GM18511 (cell line): ENCODE results near the gene RFT1.
"Not testable (repeated sequence)": the region's sequence is repeated elsewhere in the genome, so short reads cannot be mapped to it uniquely, and the experiment has no call there.

Source experiments
- ATAC-seq: cut with Tn5 transposase; IDR thresholded peaks from one replicate; pipeline ENCODE4 v1.9.1; 2021; ENCODE audit warnings: mild to moderate bottlenecking, moderate library complexity; ENCODE audit not compliant: unreplicated experiment

Gene RFT1

DNA sequence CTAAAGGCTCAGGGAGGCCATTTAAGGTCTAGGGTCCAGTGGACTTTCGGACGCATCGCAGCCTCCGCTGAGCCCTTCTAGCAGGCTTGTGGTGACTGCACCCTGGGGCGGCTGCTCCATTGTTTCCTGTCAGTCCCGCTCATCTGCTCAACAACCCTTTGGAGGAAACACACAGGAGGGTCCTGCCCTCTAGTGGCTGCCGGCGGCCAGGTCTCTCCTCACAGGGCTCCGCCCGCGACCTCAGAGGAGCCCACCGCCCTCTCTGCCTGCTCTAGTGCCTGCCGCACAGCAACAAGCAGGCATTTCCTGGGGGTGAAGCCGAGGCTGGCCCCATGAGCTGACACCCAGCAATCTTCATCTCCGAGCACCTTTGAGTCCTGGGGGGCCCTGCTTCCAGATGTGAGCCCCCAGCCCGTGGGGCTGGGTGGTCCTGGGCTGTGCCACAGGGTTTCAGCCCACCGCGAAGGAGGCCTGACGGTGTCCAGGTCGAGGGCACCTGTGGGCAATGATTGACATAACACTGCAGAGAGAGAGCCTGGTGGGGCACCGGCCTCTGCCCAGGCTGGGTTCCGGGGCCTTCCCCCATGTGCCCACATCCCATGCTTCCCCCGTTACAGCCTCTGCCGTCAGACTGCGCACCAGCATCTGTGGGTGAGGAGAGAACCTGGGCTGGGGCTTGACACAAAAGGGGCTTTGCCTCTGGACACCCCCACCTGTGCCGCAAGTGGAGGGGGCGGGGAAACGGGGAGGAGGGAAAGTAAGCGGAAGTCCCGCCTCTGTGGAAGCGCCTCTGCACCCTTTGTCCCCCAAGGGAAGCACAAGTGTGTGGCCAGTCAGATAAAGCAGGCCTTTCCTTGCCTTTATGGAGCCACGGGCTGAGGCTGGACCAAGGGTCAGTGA is 57.3 kb downstream of the RFT1 start:
- ATAC-seq: peak; percentile 94

DNA sequence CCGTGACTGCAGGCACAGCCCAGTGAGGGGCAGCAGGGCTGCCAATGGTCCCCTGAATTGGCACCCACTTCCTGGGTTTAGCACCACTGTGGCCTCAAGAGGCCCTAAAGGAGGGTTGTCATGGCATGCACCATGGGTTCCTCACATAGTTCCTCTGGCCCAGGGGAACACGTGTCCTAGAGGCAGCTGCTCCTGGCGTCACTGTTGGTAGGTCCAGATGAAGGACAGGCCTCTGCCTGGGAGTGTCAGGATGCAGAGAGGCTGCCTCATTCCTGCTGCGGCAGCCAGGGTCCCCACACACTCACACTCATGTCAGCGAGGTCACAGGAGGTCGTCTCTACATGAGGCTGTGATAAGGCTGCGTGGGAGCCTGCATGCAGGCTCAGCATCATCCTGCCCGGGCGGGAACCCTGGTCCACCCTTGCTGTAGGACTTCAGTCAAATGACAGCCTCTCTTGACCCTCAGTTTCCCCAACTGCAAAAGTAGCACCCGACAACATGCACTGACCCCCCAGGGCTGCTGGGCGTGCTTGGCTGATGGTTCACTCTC is 58.3 kb downstream of the RFT1 start:
- ATAC-seq: no peak

- ATAC-seq: no peak
Measured at GRCh38 chr3:53069422-53070068, 60.7 kb downstream of the RFT1 start.

GRCh38 chr3:53068176-53068575 is 62.1 kb downstream of the RFT1 start:
- ATAC-seq: no peak

DNA sequence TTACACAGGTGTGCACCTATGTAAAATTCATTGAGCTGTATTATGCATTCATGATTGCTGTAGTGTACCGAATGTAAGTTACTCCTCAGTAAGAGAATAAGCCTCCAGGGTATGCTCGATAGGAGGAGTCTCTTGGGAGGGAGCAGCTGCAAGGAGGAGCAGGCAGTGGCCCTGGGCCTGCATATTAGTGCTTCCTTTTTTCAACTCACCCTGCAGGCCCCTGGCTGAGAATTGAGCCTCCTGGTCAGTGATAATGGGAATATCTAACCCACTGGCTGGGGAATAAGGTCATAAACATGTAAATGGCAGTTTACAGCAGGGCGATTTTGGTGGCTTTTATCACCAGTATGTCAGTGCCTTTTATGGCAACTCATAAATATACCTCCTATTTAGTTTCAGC is 62.7 kb downstream of the RFT1 start:
- no peak for ATAC-seq

- no peak for ATAC-seq
Measured at GRCh38 chr3:53065841-53066480, 64.3 kb downstream of the RFT1 start.

GRCh38 chr3:53062905-53063304 is 67.3 kb downstream of the RFT1 start:
- ATAC-seq: no peak

- ATAC-seq: no peak
Measured at GRCh38 chr3:53056442-53056841, 73.8 kb downstream of the RFT1 start.

- ATAC-seq: not testable (repeated sequence)
Measured at GRCh38 chr3:53054233-53054632, 76.0 kb downstream of the RFT1 start.

GRCh38 chr3:53051929-53052328 is 78.3 kb downstream of the RFT1 start:
- no peak for ATAC-seq

DNA sequence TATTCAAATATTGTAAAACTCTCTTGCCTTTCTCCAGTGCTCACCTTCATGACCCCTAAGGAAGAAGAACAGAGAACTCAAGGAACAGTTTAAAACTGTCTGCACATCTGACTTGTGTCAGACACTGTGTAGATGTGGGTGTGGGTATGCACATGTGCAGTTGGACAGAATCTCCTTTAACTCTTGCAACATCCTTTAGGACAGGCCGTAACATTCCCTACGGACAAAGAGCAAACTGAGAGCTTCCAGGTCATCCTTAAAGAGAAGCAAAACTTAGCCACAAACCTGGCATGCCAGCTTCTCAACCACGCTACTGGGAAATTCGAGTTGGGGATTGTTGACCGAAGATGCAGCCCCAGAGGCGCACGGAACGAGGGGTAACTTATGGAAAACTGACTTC is 80.2 kb downstream of the RFT1 start:
- no peak for ATAC-seq

GRCh38 chr3:53046171-53047170 is 83.8 kb downstream of the RFT1 start:
- ATAC-seq: peak; percentile 55

DNA sequence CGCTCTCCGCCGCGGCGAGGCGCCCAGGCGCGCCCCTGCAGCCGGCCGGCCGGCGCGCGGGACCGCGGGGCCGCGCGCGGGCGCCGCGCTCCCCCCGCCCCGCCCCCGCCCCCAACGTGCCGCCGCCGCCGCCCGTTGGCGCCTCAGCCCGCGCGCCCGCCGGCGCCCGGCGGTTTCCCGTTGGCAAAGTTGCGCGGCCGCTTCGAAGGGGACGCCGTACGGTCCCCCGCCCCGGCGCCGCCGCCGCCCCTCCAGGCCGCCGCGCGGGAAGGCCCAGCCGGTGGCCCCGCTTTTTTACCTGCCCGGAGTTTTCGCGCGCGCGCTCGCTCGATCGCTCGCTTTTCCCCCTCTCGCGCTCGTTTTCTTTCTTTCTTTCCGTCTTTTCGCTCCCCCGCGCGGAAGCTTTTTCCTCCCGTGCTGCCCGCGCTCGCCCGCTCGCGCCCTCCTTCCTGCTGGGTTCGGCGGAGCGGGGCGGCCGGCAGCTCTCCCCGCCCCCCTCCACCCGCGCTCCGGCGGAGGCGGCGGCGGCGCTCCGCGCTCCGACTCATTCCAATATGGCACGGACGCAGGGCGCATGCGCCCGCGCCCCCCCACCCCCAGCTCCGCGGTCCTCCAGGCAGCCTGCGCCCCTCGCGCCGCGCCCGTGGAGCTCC is 84.6 kb downstream of the RFT1 start, which contains the start of gene SFMBT1:
Gene SFMBT1 (minus strand): TSS at position 556 of the 653 bp plus-strand sequence. CDS start 76,945 bp downstream, outside the sequence.
- ATAC-seq: peak; percentile 49

DNA sequence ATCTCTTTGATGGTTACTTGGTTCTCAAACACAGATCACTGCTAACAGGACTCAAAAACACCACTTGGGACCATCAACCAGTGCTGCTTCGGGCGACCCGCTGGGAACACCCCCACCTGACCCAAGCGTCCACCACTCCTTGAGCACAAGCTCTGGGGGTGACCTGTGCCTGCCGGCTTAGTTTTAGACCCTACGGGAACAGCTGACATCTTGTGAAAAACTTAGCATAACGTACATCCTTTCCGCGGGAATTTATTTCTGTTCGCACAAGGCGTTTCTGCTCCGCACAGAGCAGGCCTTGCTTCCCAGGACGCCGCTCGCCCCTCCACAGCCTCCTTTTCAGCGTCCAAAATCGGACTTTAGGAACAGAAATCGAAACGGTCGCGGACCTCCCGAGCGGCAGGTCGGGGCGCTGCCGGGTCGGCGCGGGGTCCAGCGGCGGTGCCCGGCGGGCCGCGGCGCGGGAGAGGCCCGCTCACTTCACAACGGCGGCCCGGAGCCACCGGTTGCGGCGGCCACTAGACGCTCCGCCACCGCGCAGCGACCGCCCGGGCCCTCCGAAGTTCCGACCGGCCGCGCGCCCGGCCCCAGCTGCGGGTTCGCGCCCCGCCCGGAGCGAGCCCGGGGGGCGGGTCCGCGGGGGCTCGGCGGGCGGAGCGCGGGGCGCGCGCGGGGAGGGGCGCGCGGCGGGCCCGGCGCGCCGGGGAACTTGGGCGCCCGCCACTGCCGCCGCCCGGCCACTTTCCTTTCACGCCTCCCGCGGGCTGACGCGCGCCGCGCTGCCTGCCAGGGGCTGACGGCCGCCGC is 85.3 kb downstream of the RFT1 start:
- ATAC-seq: peak; percentile 1

- no peak for ATAC-seq
Measured at GRCh38 chr3:53044371-53044710, 85.9 kb downstream of the RFT1 start.

DNA sequence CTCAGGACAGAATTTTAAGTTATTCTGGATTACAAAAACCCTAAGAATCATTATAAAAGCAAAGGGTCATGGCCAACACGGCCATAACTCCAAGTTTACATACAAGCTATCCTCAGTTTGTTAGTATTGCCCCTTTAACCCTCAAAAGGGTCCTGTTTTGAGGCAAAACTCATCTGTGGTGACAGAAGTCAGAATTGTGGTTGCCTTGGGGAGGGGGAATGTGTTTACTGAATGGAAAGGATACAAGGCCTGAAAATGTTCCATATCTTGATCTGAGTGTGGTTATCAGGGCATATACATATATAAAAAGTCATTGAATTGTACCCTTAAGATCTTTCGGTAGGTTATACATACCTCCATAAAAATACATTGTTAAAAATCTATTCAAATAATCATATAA is 86.5 kb downstream of the RFT1 start:
- no peak for ATAC-seq

DNA sequence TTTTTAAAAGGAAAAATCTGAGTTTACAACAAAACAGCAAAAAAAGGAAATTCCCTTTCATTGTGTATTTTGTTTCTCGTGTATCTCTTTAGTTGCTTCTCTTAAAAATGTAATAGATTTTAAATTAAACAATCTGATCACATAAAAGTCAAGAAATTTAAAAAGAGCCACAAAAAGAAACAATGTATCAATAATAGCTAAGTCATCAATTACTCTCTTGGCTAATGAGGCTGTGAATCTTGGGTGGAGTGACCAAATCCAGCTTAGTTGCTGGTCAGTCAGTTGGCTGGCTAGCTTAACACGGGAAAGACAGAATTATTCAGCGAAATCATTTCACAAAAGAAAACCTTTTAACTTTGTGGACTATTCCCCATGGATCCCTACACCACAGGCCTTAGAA is 87.6 kb downstream of the RFT1 start:
- no peak for ATAC-seq

DNA sequence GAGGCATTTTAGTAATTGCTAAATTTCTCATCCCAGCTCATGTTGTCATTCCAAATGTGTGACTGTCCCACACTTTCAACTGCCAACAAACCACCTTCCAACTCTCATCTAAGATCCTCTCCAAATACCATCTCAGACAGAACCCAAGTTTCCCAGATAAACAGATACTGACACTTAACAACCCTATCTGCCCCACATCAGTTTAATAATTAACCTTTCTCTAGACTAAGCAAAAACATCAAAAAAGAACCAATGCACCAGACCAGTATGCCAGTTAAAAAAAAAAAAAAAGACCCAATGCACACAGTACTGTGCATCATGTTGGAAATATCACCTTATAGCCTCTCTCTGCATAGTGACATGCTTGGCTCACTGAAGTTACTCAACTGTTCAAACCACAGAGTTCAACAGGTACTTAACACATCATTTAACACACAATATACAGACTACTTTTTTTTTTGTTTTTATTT is 89.8 kb downstream of the RFT1 start:
- ATAC-seq: no peak

- no peak for ATAC-seq
Measured at GRCh38 chr3:53039376-53039752, 90.9 kb downstream of the RFT1 start.
